SH-SY5Y (cell line): ENCODE results near the gene SYK.

ENCODE experiments used
- GATA2 ChIP-seq: IDR thresholded peaks from 2 replicates; pipeline ENCODE4 v1.6.1; 2011; ENCODE audit warnings: mild to moderate bottlenecking, low read depth, low read length
- GATA3 ChIP-seq: IDR thresholded peaks from 2 replicates; pipeline ENCODE4 v1.6.1; 2011; ENCODE audit warnings: low read depth, mild to moderate bottlenecking, low read length, moderate library complexity

SYK gene

GRCh38 chr9:90793729-90794128, 7.9 kb upstream of the SYK start:
- no peak for TF ChIP-seq GATA2
- TF ChIP-seq GATA3: no peak

GRCh38 chr9:90795084-90795483, 6.5 kb upstream of the SYK start:
- no peak for TF ChIP-seq GATA2
- no peak for TF ChIP-seq GATA3

- TF ChIP-seq GATA3 (no peak), GATA2 (no peak)
Measured at GRCh38 chr9:90795871-90796317, 5.7 kb upstream of the SYK start.

GRCh38 chr9:90799271-90799852, 2.3 kb upstream of the SYK start:
- no peak for TF ChIP-seq GATA2
- TF ChIP-seq GATA3: no peak

GRCh38 chr9:90801973-90802322, 329 bp downstream of the SYK start:
- TF ChIP-seq GATA3: no peak

GRCh38 chr9:90802386-90802985, 867 bp downstream of the SYK start:
- no peak for TF ChIP-seq GATA3
- TF ChIP-seq GATA2: no peak

GRCh38 chr9:90803860-90804593, 2.4 kb downstream of the SYK start:
- TF ChIP-seq GATA2: no peak
- TF ChIP-seq GATA3: no peak

- TF ChIP-seq GATA2: no peak
- no peak for TF ChIP-seq GATA3
Measured at GRCh38 chr9:90805006-90805996, 3.7 kb downstream of the SYK start.

GRCh38 chr9:90807006-90807405, 5.4 kb downstream of the SYK start:
- TF ChIP-seq GATA2 (no peak), GATA3 (no peak)

GRCh38 chr9:90808398-90808797, 6.8 kb downstream of the SYK start:
- TF ChIP-seq GATA3: no peak
- no peak for TF ChIP-seq GATA2

- TF ChIP-seq GATA2: no peak
- no peak for TF ChIP-seq GATA3
Measured at GRCh38 chr9:90808890-90809685, 7.5 kb downstream of the SYK start.

GRCh38 chr9:90810691-90811090, 9.1 kb downstream of the SYK start:
- TF ChIP-seq GATA3: no peak
- no peak for TF ChIP-seq GATA2

GRCh38 chr9:90813046-90813445, 11.4 kb downstream of the SYK start:
- TF ChIP-seq GATA3: no peak
- TF ChIP-seq GATA2: no peak

- no peak for TF ChIP-seq GATA2
- TF ChIP-seq GATA3: no peak
Measured at GRCh38 chr9:90813523-90813922, 11.9 kb downstream of the SYK start.
